SU-DHL-6 (cell line): Measurements from ENCODE around the gene ERV3-1.
"Not testable (repeated sequence)": the region's sequence is repeated elsewhere in the genome, so short reads cannot be mapped to it uniquely, and the experiment has no call there.

Experiments
- H2AFZ ChIP-seq: fragments of 200-600 bp; sonication (generic); 2 replicates; pipeline ENCODE4 v1.6.1; 2014; ENCODE audit warnings: low read depth, mild to moderate bottlenecking, moderate library complexity, mixed read lengths, antibody characterized with exemption, low read length; ENCODE audit not compliant: severe bottlenecking
- H3F3A ChIP-seq: fragments of 200-600 bp; shearing (Covaris generic); 2 replicates; pipeline ENCODE4 v1.6.0; 2016; ENCODE audit warnings: antibody characterized with exemption, mild to moderate bottlenecking; ENCODE audit not compliant: insufficient read depth
- H3K27ac ChIP-seq: fragments of 200-600 bp; sonication (generic); 2 replicates; pipeline ENCODE4 v1.5.1; 2016; ENCODE audit warnings: low read depth, mild to moderate bottlenecking, low read length, moderate library complexity, mixed read lengths
- H3K27me3 ChIP-seq: fragments of 200-600 bp; sonication (generic), shearing (Covaris generic); 2 replicates; pipeline ENCODE4 v1.6.0; 2014; ENCODE audit warnings: mild to moderate bottlenecking, low read length
- H3K36me3 ChIP-seq: fragments of 200-600 bp; sonication (generic); 2 replicates; pipeline ENCODE4 v1.6.1; 2014; ENCODE audit warnings: mild to moderate bottlenecking, low read length, mixed read lengths
- H3K4me2 ChIP-seq: fragments of 300-600, 200-600 bp; shearing (Covaris generic), sonication (generic); 2 replicates; pipeline ENCODE4 v1.6.0; 2014; ENCODE audit warnings: low read length, low read depth, mild to moderate bottlenecking; ENCODE audit not compliant: poor library complexity, severe bottlenecking
- H3K4me3 ChIP-seq: fragments of 200-600 bp; sonication (generic); 2 replicates; pipeline ENCODE4 v1.5.1; 2014; ENCODE audit warnings: antibody characterized with exemption, low read length, mild to moderate bottlenecking, mixed read lengths; ENCODE audit not compliant: insufficient read depth, poor library complexity, severe bottlenecking
- H3K79me2 ChIP-seq: fragments of 200-600 bp; sonication (generic); 2 replicates; pipeline ENCODE4 v1.6.1; 2014; ENCODE audit warnings: mild to moderate bottlenecking, low read length, moderate library complexity; ENCODE audit not compliant: insufficient read depth
- H3K9ac ChIP-seq: fragments of 200-600 bp; sonication (generic); 2 replicates; pipeline ENCODE4 v1.7.0; 2014; ENCODE audit warnings: mild to moderate bottlenecking, low read length
- H3K9me2 ChIP-seq: fragments of 200-600 bp; sonication (generic); replicated peaks from 2 replicates; pipeline ENCODE4 v1.6.1; 2014; ENCODE audit warnings: low read length; ENCODE audit not compliant: insufficient read depth
- H3K9me3 ChIP-seq: fragments of 200-600 bp; sonication (generic); 2 replicates; pipeline ENCODE4 v1.6.1; 2014; ENCODE audit warnings: low read length, mixed read lengths; ENCODE audit not compliant: insufficient read depth
- H4K20me1 ChIP-seq: fragments of 200-600 bp; sonication (generic); 2 replicates; pipeline ENCODE4 v1.6.1; 2014; ENCODE audit warnings: low read depth, mild to moderate bottlenecking, antibody characterized with exemption, low read length, moderate library complexity, mixed read lengths
- EZH2phosphoT487 ChIP-seq: fragments of 200-600 bp; sonication (generic), shearing (Covaris generic); conservative IDR thresholded peaks from 2 replicates; pipeline ENCODE4 v1.6.1; 2018; ENCODE audit warnings: mild to moderate bottlenecking, antibody characterized with exemption, low read length, moderate library complexity, mixed read lengths
- TF ChIP-seq, protein P1 (sequence below): fragments of 200-600 bp; sonication (generic); IDR thresholded peaks from one replicate; pipeline ENCODE4 v1.5.1; 2017; ENCODE audit warnings: antibody characterized with exemption, mild to moderate bottlenecking, low read length, moderate library complexity; ENCODE audit not compliant: insufficient read depth, poor library complexity, severe bottlenecking

The ERV3-1 gene

DNA sequence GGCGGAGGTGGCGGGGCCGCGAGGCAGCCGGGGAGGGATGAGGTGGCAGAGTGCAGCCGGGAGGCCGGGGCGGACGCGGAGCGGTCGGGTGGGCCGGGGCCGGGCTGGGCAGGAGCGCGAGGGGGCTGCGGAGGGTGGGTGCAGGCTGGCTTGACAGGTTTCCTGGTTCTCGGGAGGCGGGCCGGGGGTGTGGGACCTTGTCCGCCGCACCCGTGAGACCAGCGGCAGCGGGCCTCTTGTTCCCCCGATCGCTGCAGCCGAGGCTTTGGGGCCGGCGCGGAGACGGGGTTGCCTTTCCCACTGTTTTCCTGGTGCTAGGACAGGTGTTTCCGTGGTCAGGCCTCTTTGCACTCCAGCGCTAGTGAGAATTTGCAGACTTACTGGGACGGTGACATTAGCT lies 32.3 kb upstream of the ERV3-1 start:
- H3K36me3 ChIP-seq, H3K27ac ChIP-seq, H3F3A ChIP-seq, H3K9me3 ChIP-seq, H3K9me2 ChIP-seq, H4K20me1 ChIP-seq, H3K27me3 ChIP-seq: not testable (repeated sequence)
- Histone ChIP-seq H3K79me2 (peaks cover 16% of the 10 kb centered on the region; the same call in 1 of the 2 replicates), H3K9ac (peak overlapping the region; percentile 60), H2AFZ (peak overlapping the region; percentile 46), H3K4me3 (peak overlapping the region; percentile 66), H3K4me2 (peak overlapping the region; percentile 81)

DNA sequence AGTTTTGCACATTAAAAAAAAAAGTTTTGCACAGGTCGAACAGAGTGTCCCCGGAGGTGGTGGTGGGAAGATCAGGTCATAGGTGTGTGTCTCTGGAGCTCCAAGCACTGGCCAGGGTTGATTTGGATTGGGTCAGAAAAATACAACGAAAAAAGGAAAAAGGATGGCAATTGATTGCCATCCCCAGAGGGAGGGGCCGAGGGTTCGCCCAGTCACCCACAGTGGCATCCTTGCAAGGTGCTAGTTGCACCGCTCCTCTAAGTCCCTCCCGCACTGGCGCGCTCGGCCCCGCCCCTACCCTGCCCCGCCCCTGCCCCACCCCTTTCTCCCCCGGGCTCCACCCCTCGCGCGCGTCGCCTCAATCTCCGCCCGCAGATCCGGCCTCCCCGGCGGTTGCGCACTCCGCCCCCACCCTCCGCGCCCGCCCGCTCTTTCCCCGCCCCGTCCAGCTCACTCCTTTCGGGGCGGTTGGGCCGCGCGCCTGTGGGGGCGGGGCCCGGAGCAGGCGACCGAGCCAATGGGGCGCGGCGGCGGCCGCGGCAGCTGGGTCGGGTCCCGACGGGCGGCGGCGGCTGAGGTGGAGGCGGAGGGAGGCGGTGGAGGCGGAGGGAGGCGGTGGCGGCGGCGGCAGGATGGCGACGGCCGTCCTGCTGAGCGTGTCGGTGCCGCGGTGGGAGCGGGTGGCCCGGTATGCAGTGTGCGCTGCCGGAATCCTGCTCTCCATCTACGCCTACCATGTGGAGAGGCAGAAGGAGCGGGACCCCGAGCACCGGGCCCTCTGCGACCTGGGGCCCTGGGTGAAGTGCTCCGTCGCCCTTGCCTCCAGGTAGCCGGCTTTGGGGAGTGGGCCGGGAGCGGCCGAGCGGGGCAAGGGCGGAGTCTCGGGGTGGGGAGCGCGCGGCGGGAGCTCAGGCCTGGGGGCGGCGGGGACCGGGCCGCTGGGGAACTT lies 31.5 kb upstream of the ERV3-1 start:
- peak overlapping the region; percentile 81 for H3K4me2 ChIP-seq
- no peaks in the 10 kb centered on the region for H3K9me3 ChIP-seq
- no peaks in the 10 kb centered on the region for H3K36me3 ChIP-seq
- H3K4me3 ChIP-seq = peak overlapping the region; percentile 66
- peak overlapping the region; percentile 58 for H3K27ac ChIP-seq
- no peaks in the 10 kb centered on the region for H3K9me2 ChIP-seq
- H3F3A ChIP-seq = no peaks in the 10 kb centered on the region
- peak overlapping the region; percentile 98 for H2AFZ ChIP-seq
- peaks cover 16% of the 10 kb centered on the region; the same call in 1 of the 2 replicates for H3K79me2 ChIP-seq
- peaks cover 5% of the 10 kb centered on the region; the same call in 1 of the 2 replicates for H4K20me1 ChIP-seq
- peak overlapping the region; percentile 60 for H3K9ac ChIP-seq
- H3K27me3 ChIP-seq = no peaks in the 10 kb centered on the region
- TF ChIP-seq, protein P1, sequence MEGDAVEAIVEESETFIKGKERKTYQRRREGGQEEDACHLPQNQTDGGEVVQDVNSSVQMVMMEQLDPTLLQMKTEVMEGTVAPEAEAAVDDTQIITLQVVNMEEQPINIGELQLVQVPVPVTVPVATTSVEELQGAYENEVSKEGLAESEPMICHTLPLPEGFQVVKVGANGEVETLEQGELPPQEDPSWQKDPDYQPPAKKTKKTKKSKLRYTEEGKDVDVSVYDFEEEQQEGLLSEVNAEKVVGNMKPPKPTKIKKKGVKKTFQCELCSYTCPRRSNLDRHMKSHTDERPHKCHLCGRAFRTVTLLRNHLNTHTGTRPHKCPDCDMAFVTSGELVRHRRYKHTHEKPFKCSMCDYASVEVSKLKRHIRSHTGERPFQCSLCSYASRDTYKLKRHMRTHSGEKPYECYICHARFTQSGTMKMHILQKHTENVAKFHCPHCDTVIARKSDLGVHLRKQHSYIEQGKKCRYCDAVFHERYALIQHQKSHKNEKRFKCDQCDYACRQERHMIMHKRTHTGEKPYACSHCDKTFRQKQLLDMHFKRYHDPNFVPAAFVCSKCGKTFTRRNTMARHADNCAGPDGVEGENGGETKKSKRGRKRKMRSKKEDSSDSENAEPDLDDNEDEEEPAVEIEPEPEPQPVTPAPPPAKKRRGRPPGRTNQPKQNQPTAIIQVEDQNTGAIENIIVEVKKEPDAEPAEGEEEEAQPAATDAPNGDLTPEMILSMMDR = no peak
- no peak for TF ChIP-seq EZH2phosphoT487

DNA sequence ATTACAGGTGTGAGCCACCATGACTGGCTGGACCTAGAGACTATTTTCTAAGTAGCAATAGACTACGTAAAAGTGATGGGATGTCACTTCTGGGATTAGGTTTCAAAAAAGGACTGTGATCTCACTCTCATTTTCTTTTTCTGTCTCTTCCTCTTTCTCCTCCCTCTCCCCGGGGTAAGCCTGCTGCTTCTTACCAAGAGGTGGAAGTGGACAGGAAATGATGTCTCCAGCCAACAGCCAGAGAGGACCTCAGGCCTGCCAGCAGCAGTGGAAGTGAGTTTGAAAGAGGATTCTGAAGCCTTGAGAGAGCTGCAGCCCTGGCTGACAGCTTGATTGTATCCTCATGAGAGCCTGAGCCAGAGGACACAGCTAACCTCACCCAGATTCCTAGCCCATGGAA lies 30.0 kb upstream of the ERV3-1 start:
- not testable (repeated sequence) for H3K9me2 ChIP-seq, H3K27ac ChIP-seq, H4K20me1 ChIP-seq, H3K9ac ChIP-seq, H3K4me3 ChIP-seq, H3K9me3 ChIP-seq, H3K4me2 ChIP-seq, H3K36me3 ChIP-seq, H3F3A ChIP-seq, H3K27me3 ChIP-seq
- Histone ChIP-seq H2AFZ (peak overlapping the region; percentile 12), H3K79me2 (peaks cover 10% of the 10 kb centered on the region; the same call in 1 of the 2 replicates)

DNA sequence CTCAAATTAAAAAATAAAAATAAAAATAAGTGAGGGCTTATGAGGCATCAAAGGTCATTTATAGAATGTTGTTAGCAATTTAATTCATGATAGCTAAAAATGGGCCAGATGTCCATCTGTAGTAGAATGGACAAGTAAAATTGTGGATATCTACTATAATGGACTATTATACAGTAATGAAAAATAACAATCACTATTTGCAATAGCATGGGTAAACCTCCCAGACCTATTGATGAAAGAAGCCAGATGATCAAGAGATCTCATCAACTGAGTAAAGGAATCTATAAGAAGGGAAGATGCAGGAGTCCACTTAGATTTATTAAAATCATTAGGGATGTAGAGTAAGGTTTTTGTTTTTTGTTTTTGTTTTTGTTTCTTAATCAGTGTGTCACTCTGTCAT lies 29.0 kb upstream of the ERV3-1 start:
- not testable (repeated sequence) for H3K9me2 ChIP-seq, H3K9me3 ChIP-seq, H3K27ac ChIP-seq, H3K4me3 ChIP-seq, H2AFZ ChIP-seq, H4K20me1 ChIP-seq, H3K4me2 ChIP-seq, H3K36me3 ChIP-seq, H3F3A ChIP-seq, H3K27me3 ChIP-seq, H3K9ac ChIP-seq
- peaks cover 10% of the 10 kb centered on the region; the same call in 1 of the 2 replicates for H3K79me2 ChIP-seq

DNA sequence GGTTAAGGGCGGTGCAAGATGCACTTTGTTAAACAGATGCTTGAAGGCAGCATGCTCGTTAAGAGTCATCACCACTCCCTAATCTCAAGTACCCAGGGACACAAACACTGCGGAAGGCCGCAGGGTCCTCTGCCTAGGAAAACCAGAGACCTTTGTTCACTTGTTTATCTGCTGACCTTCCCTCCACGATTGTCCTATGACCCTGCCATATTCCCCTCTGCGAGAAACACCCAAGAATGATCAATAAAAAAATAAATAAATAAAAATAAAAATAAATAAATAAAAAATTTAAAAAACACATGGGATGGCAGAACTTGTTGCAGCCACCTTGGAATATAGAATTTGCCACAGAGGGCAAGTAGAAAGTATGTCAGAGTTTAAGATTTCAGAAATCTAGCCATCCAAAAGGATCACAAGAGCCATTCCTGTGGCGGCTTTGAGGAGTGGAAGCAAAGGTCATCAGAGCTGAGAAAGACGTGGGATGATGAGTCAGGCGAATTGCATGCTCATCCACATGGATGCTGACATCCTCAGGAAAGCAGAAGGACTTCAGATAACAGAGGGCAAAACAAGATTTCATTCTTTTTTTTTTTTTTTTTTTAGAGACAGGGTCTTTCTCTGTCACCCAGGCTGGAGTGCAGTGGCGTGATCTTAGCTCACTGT lies 27.8 kb upstream of the ERV3-1 start:
- not testable (repeated sequence) for H3K9me2 ChIP-seq, H3K79me2 ChIP-seq, H4K20me1 ChIP-seq, H3K36me3 ChIP-seq, H3K4me3 ChIP-seq, H3K9me3 ChIP-seq, H3K27ac ChIP-seq, H3K4me2 ChIP-seq, H3K9ac ChIP-seq, H3K27me3 ChIP-seq, H2AFZ ChIP-seq, H3F3A ChIP-seq

DNA sequence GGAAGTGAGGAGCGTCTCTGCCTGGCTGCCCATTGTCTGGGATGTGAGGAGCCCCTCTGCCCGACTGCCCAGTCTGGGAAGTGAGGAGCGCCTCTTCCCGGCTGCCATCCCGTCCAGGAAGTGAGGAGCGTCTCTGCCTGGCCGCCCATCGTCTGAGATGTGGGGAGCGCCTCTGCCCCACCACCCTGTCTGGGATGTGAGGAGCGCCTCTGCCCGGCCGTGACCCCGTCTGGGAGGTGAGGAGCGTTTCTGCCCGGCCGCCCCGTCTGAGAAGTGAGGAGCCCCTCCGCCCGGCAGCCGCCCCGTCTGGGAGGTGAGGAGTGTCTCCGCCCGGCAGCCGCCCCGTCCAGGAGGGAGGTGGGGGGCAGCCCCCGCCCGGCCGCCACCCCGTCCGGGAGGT lies 26.9 kb upstream of the ERV3-1 start:
- H3K9ac ChIP-seq, H3K27me3 ChIP-seq, H3K36me3 ChIP-seq, H2AFZ ChIP-seq, H3F3A ChIP-seq, H3K27ac ChIP-seq, H3K9me2 ChIP-seq, H3K79me2 ChIP-seq, H3K4me3 ChIP-seq, H3K4me2 ChIP-seq, H3K9me3 ChIP-seq, H4K20me1 ChIP-seq: not testable (repeated sequence)

DNA sequence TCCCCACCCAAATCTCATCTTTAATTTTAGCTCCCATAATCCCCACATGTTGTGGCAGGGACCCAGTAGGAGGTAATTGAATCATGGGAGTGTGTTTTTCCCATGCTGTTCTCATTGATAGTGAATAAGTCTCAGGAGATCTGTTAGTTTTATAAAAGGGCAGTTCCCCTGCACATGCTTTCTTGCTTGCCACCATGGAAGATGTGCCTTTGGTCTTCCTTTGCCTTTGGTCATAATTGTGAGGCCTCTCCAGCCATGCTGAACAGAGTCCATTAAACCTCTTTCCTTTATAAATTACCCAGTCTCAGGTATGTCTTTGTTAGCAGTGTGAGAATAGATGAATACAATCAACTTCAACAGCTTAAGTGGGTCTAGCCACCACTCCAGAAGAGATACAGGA lies 18.5 kb upstream of the ERV3-1 start:
- not testable (repeated sequence) for H3K4me2 ChIP-seq, H3K79me2 ChIP-seq, H3K9me3 ChIP-seq, H4K20me1 ChIP-seq, H3F3A ChIP-seq, H3K9me2 ChIP-seq, H3K27ac ChIP-seq, H3K36me3 ChIP-seq, H3K27me3 ChIP-seq, H3K9ac ChIP-seq, H3K4me3 ChIP-seq, H2AFZ ChIP-seq
